HG03571 (cell line): ENCODE data around the gene ABL1.

Experiments used
- ATAC-seq: cut with Tn5 transposase; IDR thresholded peaks from one replicate; pipeline ENCODE4 v1.9.1; 2021; ENCODE audit not compliant: unreplicated experiment

ABL1 gene

GRCh38 chr9:130824643-130825350 lies 10.3 kb upstream of the ABL1 start:
- no peak for ATAC-seq

GRCh38 chr9:130825351-130825651 lies 9.8 kb upstream of the ABL1 start:
- no peak for ATAC-seq

- no peak for ATAC-seq
These were observed 9.2 kb upstream of the ABL1 start for GRCh38 chr9:130825809-130826208.

- ATAC-seq: no peak
These were observed 5.3 kb upstream of the ABL1 start for GRCh38 chr9:130829762-130830161.

- ATAC-seq: no peak
These were observed 4.8 kb upstream of the ABL1 start for GRCh38 chr9:130830231-130830760.

GRCh38 chr9:130831077-130831476 lies 4.0 kb upstream of the ABL1 start:
- ATAC-seq: no peak

GRCh38 chr9:130833031-130833990 lies 1.7 kb upstream of the ABL1 start:
- no peak for ATAC-seq

GRCh38 chr9:130835441-130836298 lies 616 bp downstream of the ABL1 start:
- ATAC-seq: peak; percentile 21

GRCh38 chr9:130837002-130837511 lies 2.0 kb downstream of the ABL1 start:
- ATAC-seq: no peak

- no peak for ATAC-seq
These were observed 2.6 kb downstream of the ABL1 start for GRCh38 chr9:130837643-130838042.

- no peak for ATAC-seq
These were observed 4.4 kb downstream of the ABL1 start for GRCh38 chr9:130839132-130840111.

- no peak for ATAC-seq
These were observed 7.5 kb downstream of the ABL1 start for GRCh38 chr9:130842545-130842944.

- no peak for ATAC-seq
These were observed 8.2 kb downstream of the ABL1 start for GRCh38 chr9:130843049-130843908.

- no peak for ATAC-seq
These were observed 9.0 kb downstream of the ABL1 start for GRCh38 chr9:130844044-130844451.

GRCh38 chr9:130845254-130845653 lies 10.2 kb downstream of the ABL1 start:
- no peak for ATAC-seq

GRCh38 chr9:130845901-130846481 lies 10.9 kb downstream of the ABL1 start:
- no peak for ATAC-seq

- no peak for ATAC-seq
These were observed 11.6 kb downstream of the ABL1 start for GRCh38 chr9:130846487-130847305.
